Natural killer cell treated with Interleukin-12 subunit alpha and Interleukin-12 subunit beta and Interleukin-15 and Interleukin-18, amount 100 ng/mL, for 72 hours (primary cell): ENCODE measurements around the gene PTK6. TPM values are rescaled to one million over a fixed set of nuclear protein-coding genes. Genes with fewer than 3 reads are reported as not detected.
"Not testable (repeated sequence)": the region's sequence is repeated elsewhere in the genome, so short reads cannot be mapped to it uniquely, and the experiment has no call there.

Source experiments
- ATAC-seq, 2 donors: fragments of 150-1000 bp; cut with Tn5 transposase in 1 of 2; sonication (Bioruptor Pico), chemical (Tn5 transposase) in 1 of 2; 2 replicates each; pipeline ENCODE4 v1.10.0; 2021
- DNase-seq: peaks from one replicate; pipeline ENCODE4 v3.0.0; 2022; ENCODE audit warnings: low spot score
- H3K27ac Mint-ChIP-seq, 2 donors: 1 replicate in 1 of 2; 2 replicates in 1 of 2; pipeline ENCODE4 v1.8.0; 2022; ENCODE audit warnings: mixed read lengths in 2 of 2, mild to moderate bottlenecking in 1 of 2, moderate library complexity in 1 of 2
- H3K27me3 Mint-ChIP-seq, 2 donors: 1 replicate in 1 of 2; 2 replicates in 1 of 2; pipeline ENCODE4 v1.8.0; 2022; ENCODE audit warnings: mixed read lengths in 2 of 2
- H3K36me3 Mint-ChIP-seq: one replicate; pipeline ENCODE4 v1.8.0; 2022; ENCODE audit warnings: mixed read lengths
- H3K4me1 Mint-ChIP-seq, 2 donors: 1 replicate in 1 of 2; 2 replicates in 1 of 2; pipeline ENCODE4 v1.8.0; 2022; ENCODE audit warnings: low read depth in 2 of 2, mixed read lengths in 2 of 2, mild to moderate bottlenecking in 1 of 2
- H3K4me3 Mint-ChIP-seq: one replicate; pipeline ENCODE4 v1.8.0; 2022; ENCODE audit warnings: mixed read lengths
- H3K9me3 Mint-ChIP-seq: 2 replicates; pipeline ENCODE4 v1.8.0; 2022; ENCODE audit warnings: mixed read lengths
- total RNA-seq, 2 donors: library from RNA; stranded (reverse); gene quantifications; one replicate each; pipeline ENCODE4 v1.2.3, GENCODE V29; 2022

PTK6 gene
- total RNA-seq, 2 donors from 2014 or later: 0.19 TPM; not detected in 1

DNA sequence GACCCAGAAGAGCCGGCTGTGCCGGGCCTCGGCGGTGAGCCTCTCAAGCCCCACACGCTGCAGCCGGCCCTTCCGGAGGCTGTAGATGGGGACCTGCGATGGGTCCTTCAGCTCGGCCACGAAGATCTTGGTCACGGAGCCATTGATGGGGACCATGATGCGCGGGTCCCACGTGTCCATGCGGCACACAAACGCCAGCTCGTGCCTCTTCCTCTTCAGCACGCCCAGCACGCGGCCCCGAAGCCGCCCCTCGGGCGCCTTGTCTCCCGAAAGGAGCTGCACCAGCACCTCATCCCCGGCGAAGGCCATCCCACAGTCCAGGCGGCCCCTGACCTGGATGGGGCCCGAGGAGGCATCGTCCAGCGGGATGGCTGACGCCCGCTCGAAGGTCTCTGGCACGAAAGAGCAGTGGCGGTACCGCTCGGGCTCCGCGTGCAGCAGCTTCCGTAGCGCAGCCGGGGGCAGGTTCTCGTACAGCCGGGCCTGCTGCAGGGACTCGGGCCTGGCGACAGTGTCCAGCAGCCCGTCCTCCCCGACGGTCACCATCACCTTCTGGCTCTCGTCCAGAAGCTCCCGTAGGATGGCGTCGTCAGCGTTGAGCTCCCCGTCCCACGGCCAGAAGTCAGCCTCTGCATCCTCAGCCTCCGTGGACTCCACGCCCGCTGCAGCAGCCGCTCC, 28.0 kb upstream of the PTK6 start:
- ATAC-seq: no peak
- Mint-ChIP-seq H3K36me3 (peaks cover 4% of the 10 kb centered on the region), H3K9me3 (no peaks in the 10 kb centered on the region), H3K4me1 (peaks cover 19 to 23% of the 10 kb centered on the region in 2 donors), H3K27ac (no peak overlapping the region), H3K4me3 (no peak overlapping the region), H3K27me3 (no peaks in the 10 kb centered on the region)
- DNase-seq: no peak

GRCh38 chr20:63564036-63564810, 27.0 kb upstream of the PTK6 start:
- peaks cover 16 to 21% of the 10 kb centered on the region in 2 donors for H3K4me1 Mint-ChIP-seq
- H3K4me3 Mint-ChIP-seq: no peak overlapping the region
- ATAC-seq (no peak), DNase-seq (no peak)
- H3K36me3 Mint-ChIP-seq: peaks cover 5% of the 10 kb centered on the region
- no peak overlapping the region for H3K27ac Mint-ChIP-seq
- no peaks in the 10 kb centered on the region for H3K9me3 Mint-ChIP-seq
- H3K27me3 Mint-ChIP-seq: no peaks in the 10 kb centered on the region

- peaks cover 5% of the 10 kb centered on the region for H3K36me3 Mint-ChIP-seq
- H3K9me3 Mint-ChIP-seq: no peaks in the 10 kb centered on the region
- no peak overlapping the region for H3K4me3 Mint-ChIP-seq
- H3K27me3 Mint-ChIP-seq: no peaks in the 10 kb centered on the region
- ATAC-seq: no peak
- no peak overlapping the region for H3K27ac Mint-ChIP-seq
- H3K4me1 Mint-ChIP-seq: peaks cover 15 to 17% of the 10 kb centered on the region in 2 donors
- no peak for DNase-seq
Observed at GRCh38 chr20:63563225-63563935, 26.2 kb upstream of the PTK6 start.

- no peak overlapping the region for H3K4me3 Mint-ChIP-seq
- H3K27ac Mint-ChIP-seq: no peak overlapping the region
- peaks cover 8 to 11% of the 10 kb centered on the region in 2 donors for H3K4me1 Mint-ChIP-seq
- peaks cover 5% of the 10 kb centered on the region for H3K36me3 Mint-ChIP-seq
- ATAC-seq (no peak), DNase-seq (no peak)
- no peaks in the 10 kb centered on the region for H3K9me3 Mint-ChIP-seq
- H3K27me3 Mint-ChIP-seq: no peaks in the 10 kb centered on the region
Observed at GRCh38 chr20:63562461-63563224, 25.5 kb upstream of the PTK6 start.

DNA sequence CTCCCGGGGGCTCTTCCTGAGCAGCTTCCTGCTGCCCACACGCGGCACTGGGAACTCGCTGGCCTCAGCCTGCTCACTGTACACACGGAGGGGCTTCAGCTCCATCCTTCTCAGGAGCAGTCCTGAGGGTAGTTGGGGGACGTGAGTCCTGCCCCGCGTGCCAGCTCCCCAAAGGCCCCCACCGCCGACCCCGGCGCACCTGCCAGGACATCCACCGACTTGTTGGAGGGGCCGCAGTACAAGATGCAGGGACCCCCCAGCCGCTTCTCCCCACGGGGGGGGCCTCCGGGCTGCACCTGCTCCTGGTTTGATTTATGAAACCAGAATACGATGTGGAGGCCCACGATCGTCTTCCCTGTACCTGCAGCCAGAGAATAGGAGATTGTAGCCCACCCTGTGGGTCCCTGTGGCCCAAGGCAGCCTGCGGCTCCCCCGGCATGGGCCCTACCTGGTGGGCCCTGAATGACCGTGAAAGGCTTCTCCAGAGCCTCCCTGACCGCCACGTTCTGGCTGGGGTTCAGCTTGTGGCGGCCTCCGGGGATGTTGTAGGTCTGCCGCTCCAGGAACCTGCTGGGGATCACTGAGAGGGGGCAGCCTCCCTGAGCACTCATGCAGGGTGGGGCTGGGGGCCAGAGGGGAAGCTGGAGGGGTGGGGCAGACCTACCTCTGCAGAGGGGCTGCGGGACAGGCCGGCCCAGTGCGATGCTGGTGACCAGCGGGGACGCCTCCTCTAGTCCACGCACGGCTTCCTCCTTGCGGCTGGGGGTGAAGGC, 24.6 kb upstream of the PTK6 start:
- no peak overlapping the region for H3K4me3 Mint-ChIP-seq

GRCh38 chr20:63560856-63561609, 23.9 kb upstream of the PTK6 start:
- H3K9me3 Mint-ChIP-seq: no peaks in the 10 kb centered on the region
- no peak overlapping the region for H3K27ac Mint-ChIP-seq
- H3K27me3 Mint-ChIP-seq: no peaks in the 10 kb centered on the region
- ATAC-seq: no peak
- H3K36me3 Mint-ChIP-seq: peaks cover 5% of the 10 kb centered on the region
- no peak for DNase-seq
- no peak overlapping the region for H3K4me3 Mint-ChIP-seq
- peaks cover 0 to 5% of the 10 kb centered on the region in 2 donors for H3K4me1 Mint-ChIP-seq

More for the DNA sequence above, 24.6 kb upstream of the PTK6 start:
- Mint-ChIP-seq H3K9me3 (no peaks in the 10 kb centered on the region), H3K27ac (no peak overlapping the region), H3K36me3 (peaks cover 5% of the 10 kb centered on the region), H3K27me3 (no peaks in the 10 kb centered on the region), H3K4me1 (peaks cover under 1 to 5% of the 10 kb centered on the region in 2 donors)
- DNase-seq (no peak), ATAC-seq (no peak)

DNA sequence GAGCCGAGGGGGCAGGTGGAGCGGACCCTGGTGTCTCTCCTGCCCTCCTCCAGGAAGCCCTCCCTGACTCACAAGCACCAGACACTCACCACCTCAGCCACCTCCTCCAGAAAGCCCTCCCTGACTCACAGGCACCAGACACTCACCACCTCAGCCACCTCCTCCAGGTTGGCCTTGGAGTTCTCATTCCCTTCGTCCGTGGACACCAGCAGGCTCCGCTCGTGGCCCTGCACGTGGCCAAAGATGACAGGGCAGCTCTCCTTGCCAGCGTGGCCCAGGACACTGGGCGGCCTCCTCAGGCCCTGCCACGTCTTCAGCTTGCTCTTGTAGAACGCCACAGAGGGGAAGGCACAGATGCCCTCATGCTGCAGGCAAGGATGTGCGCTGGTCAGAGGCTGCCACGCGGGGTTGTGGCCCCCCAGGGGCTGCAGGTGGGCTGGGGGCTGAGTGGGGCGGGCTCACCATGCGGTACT, 23.2 kb upstream of the PTK6 start:
- H3K36me3 Mint-ChIP-seq: peaks cover 5% of the 10 kb centered on the region
- H3K9me3 Mint-ChIP-seq: no peaks in the 10 kb centered on the region
- H3K27me3 Mint-ChIP-seq: no peaks in the 10 kb centered on the region
- H3K4me3 Mint-ChIP-seq: no peak overlapping the region
- H3K27ac Mint-ChIP-seq: no peak overlapping the region
- ATAC-seq: no peak
- no peak for DNase-seq
- peaks cover 0 to 5% of the 10 kb centered on the region in 2 donors for H3K4me1 Mint-ChIP-seq

GRCh38 chr20:63559485-63560332, 22.5 kb upstream of the PTK6 start:
- H3K27me3 Mint-ChIP-seq, H3K36me3 Mint-ChIP-seq, H3K4me1 Mint-ChIP-seq, H3K4me3 Mint-ChIP-seq, H3K9me3 Mint-ChIP-seq, H3K27ac Mint-ChIP-seq, ATAC-seq, DNase-seq: not testable (repeated sequence)

- Mint-ChIP-seq H3K9me3 (no peaks in the 10 kb centered on the region), H3K27me3 (no peaks in the 10 kb centered on the region), H3K4me3 (no peak overlapping the region), H3K27ac (no peak overlapping the region), H3K36me3 (peaks cover 5% of the 10 kb centered on the region), H3K4me1 (peaks cover 0 to 5% of the 10 kb centered on the region in 2 donors)
- DNase-seq: no peak
- ATAC-seq: no peak
Observed at GRCh38 chr20:63558804-63559484, 21.8 kb upstream of the PTK6 start.

- Mint-ChIP-seq H3K4me1 (peaks cover 5 to 12% of the 10 kb centered on the region in 2 donors), H3K4me3 (no peak overlapping the region), H3K9me3 (no peaks in the 10 kb centered on the region), H3K36me3 (peaks cover 5% of the 10 kb centered on the region), H3K27me3 (no peaks in the 10 kb centered on the region), H3K27ac (no peak overlapping the region)
- ATAC-seq: no peak
- DNase-seq: no peak
Observed at GRCh38 chr20:63557481-63557891, 20.3 kb upstream of the PTK6 start.

DNA sequence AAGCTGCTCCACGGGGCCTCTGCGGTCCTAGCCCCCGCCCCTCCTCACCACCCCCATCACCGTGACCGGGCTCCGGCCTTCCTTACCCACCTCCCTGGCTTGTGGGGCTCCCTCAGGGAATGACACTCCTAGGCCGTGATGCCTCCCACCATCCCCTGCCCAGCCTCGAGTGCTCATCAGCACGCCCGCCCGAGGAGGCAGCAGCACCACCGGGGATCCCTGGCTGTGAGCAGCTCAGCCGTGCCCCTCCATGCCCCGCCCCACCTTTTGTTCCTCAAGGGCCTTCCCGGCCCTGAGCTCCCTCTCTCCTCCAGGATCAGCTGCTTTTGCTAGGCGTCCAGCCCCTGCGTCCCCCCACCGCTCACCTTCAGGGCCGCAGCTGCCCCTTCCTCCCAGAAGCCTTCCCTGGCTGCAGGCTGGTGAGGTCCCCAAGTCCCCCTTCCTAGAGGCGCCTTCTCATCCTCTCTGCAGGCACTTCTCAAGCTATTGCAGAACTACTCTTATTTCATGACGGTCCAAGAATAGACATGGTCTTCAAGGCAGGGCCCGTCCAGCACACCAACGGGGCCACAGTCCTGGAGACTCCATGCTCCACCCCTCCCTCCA, 19.8 kb upstream of the PTK6 start:
- ATAC-seq: no peak
- Mint-ChIP-seq H3K9me3 (no peaks in the 10 kb centered on the region), H3K27me3 (no peaks in the 10 kb centered on the region), H3K36me3 (peaks cover 5% of the 10 kb centered on the region), H3K4me3 (no peak overlapping the region), H3K27ac (no peak overlapping the region), H3K4me1 (peaks cover 6 to 12% of the 10 kb centered on the region in 2 donors)
- DNase-seq: no peak
